ENCODE data around the gene BCOR.
A peak's percentile ranks its signal among the peaks of the same experiment; 100 is the strongest.

The BCOR gene

GRCh38 chrX:40106676-40107290, 9.0 kb upstream of the BCOR start:
- peak overlapping the region; percentile 88 for H3K27ac Mint-ChIP-seq
- intact Hi-C loops (cut with micrococcal nuclease): loop anchor here (2.0 to 5.0 kb wide), 2 partner anchors 46 to 160 kb away; no protein-coding TSS in a partner anchor
- peaks cover 27% of the 10 kb centered on the region for H3K4me1 Mint-ChIP-seq (ENCODE audit: low read depth)
- H3K36me3 Mint-ChIP-seq (ENCODE audit: low read depth): no peaks in the 10 kb centered on the region
- no peaks in the 10 kb centered on the region for H3K27me3 Mint-ChIP-seq
- no peaks in the 10 kb centered on the region for H3K9me3 Mint-ChIP-seq
- H3K4me3 Mint-ChIP-seq: peak overlapping the region; percentile 69

DNA sequence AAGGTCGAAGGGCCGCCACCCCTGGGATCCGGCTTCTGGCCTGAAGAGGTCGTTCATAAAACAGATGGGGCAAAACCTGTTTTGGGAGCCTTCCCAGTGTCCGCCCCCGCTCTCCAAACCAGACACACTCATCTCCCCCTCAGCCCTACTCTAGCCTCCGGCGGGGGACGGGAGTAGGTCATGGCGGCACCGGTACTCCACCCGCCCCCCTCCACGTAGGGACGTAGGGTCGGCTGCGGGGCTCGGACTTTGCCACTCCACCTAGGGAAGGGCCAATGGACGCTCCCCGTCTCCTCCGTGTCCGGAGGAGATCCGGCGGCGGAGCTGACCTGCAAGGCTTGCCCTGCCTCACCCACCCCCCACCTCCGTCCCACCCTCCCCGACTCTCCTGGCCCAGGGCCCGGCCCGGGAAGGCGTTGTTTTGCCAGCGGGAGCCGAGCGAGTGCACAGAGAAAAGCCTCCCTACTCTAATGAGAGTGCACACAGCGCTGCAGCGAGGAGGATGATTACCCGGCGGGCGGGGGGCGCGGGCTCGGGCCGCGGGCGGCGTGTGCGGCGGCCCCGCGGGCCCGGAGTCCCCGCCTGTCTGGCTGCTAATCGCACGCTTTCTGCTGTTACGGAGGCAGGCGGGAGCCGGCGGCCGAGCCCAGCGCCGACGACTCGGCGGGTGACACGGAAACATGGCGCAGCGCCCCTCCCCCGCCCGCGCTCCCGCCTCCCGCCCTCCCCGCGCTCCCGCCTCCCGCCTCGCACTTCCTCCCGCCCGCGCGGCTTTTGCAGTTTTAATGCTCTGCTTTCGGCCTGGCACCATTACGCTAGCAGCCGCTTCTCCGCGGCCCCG, 8.3 kb upstream of the BCOR start:
- H3K36me3 Mint-ChIP-seq (ENCODE audit: low read depth): no peaks in the 10 kb centered on the region
- peaks cover 28% of the 10 kb centered on the region for H3K4me1 Mint-ChIP-seq (ENCODE audit: low read depth)
- intact Hi-C loops (cut with micrococcal nuclease): loop anchor here (2.0 to 5.0 kb wide), 2 partner anchors 46 to 161 kb away; no protein-coding TSS in a partner anchor
- no peaks in the 10 kb centered on the region for H3K9me3 Mint-ChIP-seq
- peak overlapping the region; percentile 88 for H3K27ac Mint-ChIP-seq
- peak overlapping the region; percentile 82 for H3K4me3 Mint-ChIP-seq
- H3K27me3 Mint-ChIP-seq: no peaks in the 10 kb centered on the region

DNA sequence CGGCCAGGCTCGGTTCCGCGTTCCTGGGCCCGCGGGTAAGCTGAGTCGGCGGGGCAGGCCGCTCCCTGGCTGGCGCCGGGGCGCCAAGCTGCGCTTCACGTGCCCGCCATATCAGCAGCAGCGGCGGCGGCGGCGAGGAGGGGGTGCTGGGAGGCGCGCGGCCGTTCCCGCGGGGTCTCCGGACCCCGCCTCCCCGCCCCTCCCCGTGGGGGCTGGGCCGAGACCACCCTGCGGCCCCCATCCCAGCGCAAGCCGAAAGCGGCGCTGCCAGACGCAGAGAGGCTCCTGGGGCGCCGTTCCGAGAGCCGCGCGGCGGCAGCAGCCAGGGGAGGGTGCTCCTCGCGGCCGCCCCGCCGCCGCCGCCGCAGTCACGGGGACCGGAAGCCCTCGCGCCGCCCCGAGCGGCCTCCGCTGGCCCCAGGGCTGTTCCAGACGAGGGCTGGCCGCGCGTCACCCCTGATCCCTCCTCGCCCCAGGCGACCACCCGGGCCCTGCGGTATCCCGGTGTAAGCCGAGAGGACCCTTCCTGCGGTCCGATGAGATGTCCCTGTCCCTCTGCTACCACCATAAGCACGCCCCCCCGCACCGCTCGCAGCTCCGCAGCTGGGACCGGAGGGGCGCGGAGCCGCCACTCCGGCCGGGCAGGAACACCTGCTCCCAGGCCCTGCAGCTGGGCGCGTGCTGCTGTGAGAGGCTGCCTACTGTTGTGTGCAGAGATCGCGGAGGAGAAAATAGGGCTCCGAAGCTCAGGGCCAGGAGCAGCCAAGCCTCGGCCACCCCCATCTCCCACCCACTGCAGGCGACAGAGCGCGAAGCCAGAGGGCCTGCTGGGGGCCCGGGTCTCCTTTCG, 7.5 kb upstream of the BCOR start:
- H3K4me3 Mint-ChIP-seq: peak overlapping the region; percentile 82
- H3K36me3 Mint-ChIP-seq (ENCODE audit: low read depth): no peaks in the 10 kb centered on the region
- intact Hi-C loops (cut with micrococcal nuclease): loop anchor here (5.0 kb wide), 1 partner anchor 47 kb away; no protein-coding TSS in a partner anchor
- peak overlapping the region; percentile 88 for H3K27ac Mint-ChIP-seq
- no peaks in the 10 kb centered on the region for H3K9me3 Mint-ChIP-seq
- H3K27me3 Mint-ChIP-seq: no peaks in the 10 kb centered on the region
- peaks cover 32% of the 10 kb centered on the region for H3K4me1 Mint-ChIP-seq (ENCODE audit: low read depth)

GRCh38 chrX:40104630-40104984, 6.8 kb upstream of the BCOR start:
- no peaks in the 10 kb centered on the region for H3K27me3 Mint-ChIP-seq
- H3K36me3 Mint-ChIP-seq (ENCODE audit: low read depth): no peaks in the 10 kb centered on the region
- no peaks in the 10 kb centered on the region for H3K9me3 Mint-ChIP-seq
- H3K4me3 Mint-ChIP-seq: peak overlapping the region; percentile 65
- peaks cover 38% of the 10 kb centered on the region for H3K4me1 Mint-ChIP-seq (ENCODE audit: low read depth)
- H3K27ac Mint-ChIP-seq: peak overlapping the region; percentile 69
- intact Hi-C loops (cut with micrococcal nuclease): no loop called here

- no peaks in the 10 kb centered on the region for H3K27me3 Mint-ChIP-seq
- H3K27ac Mint-ChIP-seq: no peak overlapping the region
- no peaks in the 10 kb centered on the region for H3K36me3 Mint-ChIP-seq (ENCODE audit: low read depth)
- H3K4me1 Mint-ChIP-seq (ENCODE audit: low read depth): peaks cover 39% of the 10 kb centered on the region
- H3K9me3 Mint-ChIP-seq: no peaks in the 10 kb centered on the region
- intact Hi-C loops (cut with micrococcal nuclease): no loop called here
- no peak overlapping the region for H3K4me3 Mint-ChIP-seq
Measured at GRCh38 chrX:40103565-40104323, 6.0 kb upstream of the BCOR start.

DNA sequence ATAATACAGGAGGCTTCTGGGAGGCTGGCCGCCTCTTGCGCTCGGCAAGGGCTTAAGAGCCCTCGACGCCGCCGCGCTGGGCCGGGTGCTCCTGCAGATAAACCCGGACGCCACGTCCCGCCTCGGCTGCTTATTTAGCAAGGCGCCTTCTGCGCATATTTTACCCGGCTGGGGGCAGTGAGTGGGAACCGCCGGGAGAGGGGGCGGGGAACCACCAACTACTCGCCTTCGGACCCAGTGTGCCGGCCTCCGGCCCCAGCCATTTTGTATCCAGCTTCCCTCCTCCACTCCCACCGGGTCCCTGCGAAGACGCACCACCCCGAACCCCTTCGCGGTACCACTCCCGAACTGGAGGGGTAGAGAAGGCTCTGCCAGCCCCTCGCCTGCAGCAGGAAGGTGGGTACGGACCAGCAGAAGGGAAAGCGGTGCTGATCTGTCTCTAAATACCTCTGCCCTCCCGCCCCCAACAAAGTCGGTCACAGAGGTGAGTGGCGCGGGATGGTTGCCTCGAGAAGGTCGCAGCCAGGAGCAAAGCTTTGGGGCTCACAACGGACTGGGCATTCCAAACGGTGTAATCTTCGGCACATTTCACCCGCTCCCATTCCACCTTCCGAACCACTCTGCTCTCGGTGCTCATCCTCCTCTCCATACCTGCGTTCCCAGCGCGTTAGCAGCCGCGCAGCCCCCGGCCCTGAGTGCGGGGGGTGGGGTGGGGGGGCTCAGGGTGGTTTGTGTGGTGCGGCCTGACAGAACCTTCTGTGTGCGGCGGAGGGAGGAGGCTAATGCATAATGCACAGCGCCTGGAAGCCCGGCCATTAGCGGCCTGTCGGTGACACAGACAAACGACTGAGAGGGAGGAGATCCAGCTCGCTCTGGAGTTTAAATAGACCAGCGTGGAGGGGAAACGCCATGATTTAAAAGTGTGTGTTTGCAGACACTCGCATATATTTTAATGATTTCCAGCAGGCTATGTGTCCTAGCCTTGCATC, 4.9 kb upstream of the BCOR start:
- H3K4me3 Mint-ChIP-seq: no peak overlapping the region
- H3K27me3 Mint-ChIP-seq: no peaks in the 10 kb centered on the region
- intact Hi-C loops (cut with micrococcal nuclease): no loop called here
- no peaks in the 10 kb centered on the region for H3K36me3 Mint-ChIP-seq (ENCODE audit: low read depth)
- H3K4me1 Mint-ChIP-seq (ENCODE audit: low read depth): peaks cover 33% of the 10 kb centered on the region
- H3K27ac Mint-ChIP-seq: no peak overlapping the region
- H3K9me3 Mint-ChIP-seq: no peaks in the 10 kb centered on the region

- intact Hi-C loops (cut with micrococcal nuclease): no loop called here
- Mint-ChIP-seq H3K4me1 (ENCODE audit: low read depth) (peaks cover 24% of the 10 kb centered on the region), H3K27me3 (no peaks in the 10 kb centered on the region), H3K4me3 (no peak overlapping the region), H3K9me3 (no peaks in the 10 kb centered on the region), H3K36me3 (ENCODE audit: low read depth) (no peaks in the 10 kb centered on the region), H3K27ac (no peak overlapping the region)
Measured at GRCh38 chrX:40101430-40101802, 3.7 kb upstream of the BCOR start.

- Mint-ChIP-seq H3K27me3 (no peaks in the 10 kb centered on the region), H3K27ac (peak overlapping the region; percentile 84), H3K4me1 (ENCODE audit: low read depth) (peaks cover 24% of the 10 kb centered on the region), H3K4me3 (peak overlapping the region; percentile 34), H3K36me3 (ENCODE audit: low read depth) (no peaks in the 10 kb centered on the region), H3K9me3 (no peaks in the 10 kb centered on the region)
- intact Hi-C loops (cut with micrococcal nuclease): no loop called here
Measured at GRCh38 chrX:40100537-40101429, 3.0 kb upstream of the BCOR start.

DNA sequence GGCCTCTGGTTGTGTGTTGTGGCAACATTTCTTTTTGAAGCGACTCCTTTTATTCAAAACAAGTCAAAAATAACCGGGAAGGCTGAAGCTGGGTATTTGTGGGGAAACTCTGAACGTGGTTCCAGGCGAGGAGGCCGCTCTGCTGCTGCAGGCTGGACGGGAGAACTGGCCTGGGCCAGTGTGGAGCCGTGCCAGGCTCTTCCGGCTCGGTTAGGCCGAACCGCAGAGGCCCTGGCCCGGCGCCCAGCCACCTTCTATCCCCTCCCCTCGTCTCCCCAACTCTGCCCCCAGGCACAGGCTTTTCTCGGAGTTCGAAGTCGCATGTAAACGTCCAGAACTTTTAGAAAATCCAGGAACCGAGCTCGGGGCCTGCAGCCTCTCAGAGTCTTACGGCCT, 2.4 kb upstream of the BCOR start:
- H3K4me1 Mint-ChIP-seq (ENCODE audit: low read depth): peaks cover 28% of the 10 kb centered on the region
- peak overlapping the region; percentile 84 for H3K27ac Mint-ChIP-seq
- H3K4me3 Mint-ChIP-seq: peak overlapping the region; percentile 34
- no peaks in the 10 kb centered on the region for H3K27me3 Mint-ChIP-seq
- H3K36me3 Mint-ChIP-seq (ENCODE audit: low read depth): no peaks in the 10 kb centered on the region
- H3K9me3 Mint-ChIP-seq: no peaks in the 10 kb centered on the region
- intact Hi-C loops (cut with micrococcal nuclease): no loop called here

DNA sequence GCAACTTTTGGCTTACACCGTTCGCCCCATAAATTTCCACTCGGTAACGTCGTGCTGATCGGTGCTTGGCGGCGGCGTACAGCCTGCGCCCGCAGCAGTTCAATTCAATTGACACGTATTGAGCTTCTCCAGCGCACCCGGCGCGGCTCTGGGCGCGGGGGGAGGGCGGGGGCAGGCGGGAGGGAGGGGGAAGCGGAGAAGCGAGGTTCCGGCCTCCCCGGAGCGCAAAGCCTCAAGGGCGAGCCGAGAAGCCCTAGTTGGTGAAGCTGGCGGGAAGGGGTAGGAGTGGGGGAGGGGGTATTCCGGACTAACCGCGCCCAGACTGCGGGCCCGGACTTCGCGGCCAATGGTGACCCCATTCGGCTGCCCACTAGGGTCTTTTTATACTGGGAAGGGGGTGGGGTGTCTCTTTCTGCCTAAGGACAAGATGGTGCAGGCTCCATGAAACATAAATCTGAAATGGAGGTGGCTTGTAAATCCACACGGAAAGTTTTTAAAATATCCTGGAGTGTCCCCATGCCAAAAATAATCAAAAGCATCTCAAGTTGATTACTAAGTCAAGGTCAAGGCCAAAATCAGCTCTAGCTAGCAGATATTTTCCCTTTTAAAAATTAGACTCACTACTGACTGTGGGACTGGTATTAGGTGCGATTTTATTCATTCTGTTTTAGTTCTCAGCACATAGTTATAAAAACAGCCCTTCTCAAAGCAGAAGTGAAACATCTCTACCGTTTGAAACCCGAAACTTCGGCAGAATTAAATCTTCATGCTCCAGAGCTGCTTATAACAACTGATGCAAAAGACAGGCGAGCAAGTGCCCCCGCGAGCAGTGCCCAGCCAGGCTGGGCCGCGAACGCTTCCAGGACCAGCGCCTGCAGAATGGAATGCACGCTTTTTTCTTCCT, 1.5 kb upstream of the BCOR start:
- Mint-ChIP-seq H3K9me3 (no peaks in the 10 kb centered on the region), H3K27me3 (no peaks in the 10 kb centered on the region), H3K4me3 (peak overlapping the region; percentile 75), H3K27ac (peak overlapping the region; percentile 84), H3K36me3 (ENCODE audit: low read depth) (no peaks in the 10 kb centered on the region), H3K4me1 (ENCODE audit: low read depth) (peaks cover 29% of the 10 kb centered on the region)
- intact Hi-C loops (cut with micrococcal nuclease): loop anchor here (2.0 to 10.0 kb wide), 2 partner anchors 77 to 85 kb away; no protein-coding TSS in a partner anchor
